HG03135 (cell line): ENCODE measurements around the gene C19orf81.

ENCODE experiments used
- ATAC-seq: cut with Tn5 transposase; IDR thresholded peaks from one replicate; pipeline ENCODE4 v1.9.1; 2021; ENCODE audit warnings: mild to moderate bottlenecking, moderate library complexity; ENCODE audit not compliant: unreplicated experiment

The C19orf81 gene

GRCh38 chr19:50708179-50708879 lies 59.1 kb downstream of the C19orf81 start:
- ATAC-seq, result no peak
